PC-3 (cell line): ENCODE measurements around the gene EPHA3. TPM values are rescaled to one million over a fixed set of nuclear protein-coding genes. Genes with fewer than 3 reads are reported as not detected.

Source experiments
- ATAC-seq: fragments of 200-7000 bp; cut with Tn5 transposase; 2 replicates; pipeline ENCODE4 v1.9.1; 2020; ENCODE audit warnings: mild to moderate bottlenecking, moderate library complexity
- BruUV-seq: library from RNA; stranded (reverse); fragments of 400-500 nt; replicated peaks from 2 replicates; lab custom pipeline; 2021; lab: Mats Ljungman, UMichigan
- CTCF ChIA-PET: fragments of 300-600 bp; sonication (Branson Sonifier 250); formaldehyde crosslinking; loops from one replicate; lab custom pipeline; 2022; ENCODE audit warnings: antibody characterized with exemption; lab: Charles Lee
- POLR2A ChIA-PET: fragments of 300-600 bp; sonication (Branson Sonifier 250); formaldehyde crosslinking; loops from one replicate; lab custom pipeline; 2022; ENCODE audit warnings: antibody characterized with exemption; ENCODE audit not compliant: unreplicated experiment; lab: Charles Lee
- DNase-seq: peaks from one replicate; pipeline ENCODE4 v3.0.0-alpha.2; 2015
- H2AFZ ChIP-seq: fragments of 300-600 bp; sonication (generic); 2 replicates; pipeline ENCODE4 v1.6.0; 2016; ENCODE audit warnings: antibody characterized with exemption, low read length
- H3F3A ChIP-seq: fragments of 300-600 bp; sonication (generic); one replicate; pipeline ENCODE4 v1.6.0; 2017; ENCODE audit warnings: antibody characterized with exemption, low read length, control low read depth, mild to moderate bottlenecking; ENCODE audit not compliant: unreplicated experiment
- H3K27ac ChIP-seq: fragments of 300-600 bp; sonication (generic); 2 replicates; pipeline ENCODE4 v1.5.1; 2016; ENCODE audit warnings: mild to moderate bottlenecking, low read length
- H3K27me3 ChIP-seq: fragments of 300-600 bp; sonication (generic); 2 replicates; pipeline ENCODE4 v1.6.1; 2016; ENCODE audit warnings: low read length, mixed read lengths
- H3K36me3 ChIP-seq: fragments of 300-600 bp; sonication (generic); 2 replicates; pipeline ENCODE4 v1.6.1; 2016; ENCODE audit warnings: low read depth, mixed run types, low read length, mixed read lengths
- H3K4me1 ChIP-seq: fragments of 300-600 bp; sonication (generic); 2 replicates; pipeline ENCODE4 v1.5.1; 2016; ENCODE audit warnings: low read length; ENCODE audit not compliant: insufficient read depth
- H3K4me2 ChIP-seq: fragments of 300-600 bp; sonication (generic); 2 replicates; pipeline ENCODE4 v1.6.0; 2016; ENCODE audit warnings: low read length
- H3K4me3 ChIP-seq: fragments of 300-600 bp; sonication (generic); 2 replicates; pipeline ENCODE4 v1.5.1; 2016; ENCODE audit warnings: mild to moderate bottlenecking, low read length, mixed read lengths
- H3K79me2 ChIP-seq: fragments of 300-600 bp; sonication (generic); 2 replicates; pipeline ENCODE4 v1.6.1; 2017; ENCODE audit warnings: low read length, mixed read lengths
- H3K9ac ChIP-seq: fragments of 300-600 bp; sonication (generic); 2 replicates; pipeline ENCODE4 v1.6.0; 2016; ENCODE audit warnings: mild to moderate bottlenecking, low read length
- H3K9me2 ChIP-seq: fragments of 300-600 bp; sonication (generic); replicated peaks from 2 replicates; pipeline ENCODE4 v1.6.1; 2016; ENCODE audit warnings: mixed run types, low read length, mixed read lengths
- H3K9me3 ChIP-seq: fragments of 300-600 bp; sonication (generic); 2 replicates; pipeline ENCODE4 v1.6.1; 2016; ENCODE audit warnings: low read length, mixed read lengths
- H4K20me1 ChIP-seq: fragments of 300-600 bp; sonication (generic); 2 replicates; pipeline ENCODE4 v1.6.1; 2016; ENCODE audit warnings: low read length, mixed read lengths
- EZH2 ChIP-seq: fragments of 300-600 bp; sonication (generic); IDR thresholded peaks from one replicate; pipeline ENCODE4 v1.6.1; 2017; ENCODE audit warnings: antibody characterized with exemption, mild to moderate bottlenecking, low read length; ENCODE audit not compliant: unreplicated experiment
- EZH2phosphoT487 ChIP-seq: fragments of 300-600 bp; sonication (generic); IDR thresholded peaks from 2 replicates; pipeline ENCODE4 v1.6.1; 2018; ENCODE audit warnings: mild to moderate bottlenecking, antibody characterized with exemption, low read length, borderline replicate concordance
- intact Hi-C: fragments of 100-400 bp; cut with micrococcal nuclease; formaldehyde crosslinking; loops from 2 replicates; pipeline ENCODE4 v1.9.0; 2023
- total RNA-seq: library from RNA; depleted of rRNA; stranded (reverse); fragments of >200 nt; gene quantifications from 2 replicates; pipeline ENCODE4 v1.2.3, GENCODE V29; 2014
- TF ChIP-seq, protein P1 (sequence below): fragments of 300-600 bp; sonication (generic); conservative IDR thresholded peaks from 2 replicates; pipeline ENCODE4 v1.5.1; 2017; ENCODE audit warnings: antibody characterized with exemption, low read depth, mild to moderate bottlenecking, low read length

The EPHA3 gene
- total RNA-seq, 1 experiment from 2014 or later, result 0.33 TPM

GRCh38 chr3:89098964-89099585 lies 8.3 kb upstream of the EPHA3 start:
- Histone ChIP-seq H3K4me1 (0 out of 2 replicates have a peak, but pooled peaks cover 3% of the 10 kb centered on the region), H3K9ac (no peak overlapping the region), H3K27ac (no peak overlapping the region), H3K79me2 (no peaks in the 10 kb centered on the region), H4K20me1 (no peaks in the 10 kb centered on the region), H3K9me2 (no peaks in the 10 kb centered on the region), H3K36me3 (no peaks in the 10 kb centered on the region), H3F3A (no peaks in the 10 kb centered on the region), H3K9me3 (no peaks in the 10 kb centered on the region), H3K4me2 (no peak overlapping the region), H3K4me3 (no peak overlapping the region), H3K27me3 (peaks cover 6% of the 10 kb centered on the region; the same call in 1 of the 2 replicates), H2AFZ (no peak overlapping the region)
- intact Hi-C loops, result loop anchor here (1.0 to 10.0 kb wide), 3 partner anchors 454 to 896 kb away; no protein-coding TSS in a partner anchor
- CTCF ChIA-PET, result no interaction called here
- peak; percentile 73 for ATAC-seq
- peak; percentile 79 for DNase-seq
- no TSS peak for BruUV-seq
- POLR2A ChIA-PET, result no interaction called here
- no peak for TF ChIP-seq EZH2phosphoT487
- TF ChIP-seq, protein P1, sequence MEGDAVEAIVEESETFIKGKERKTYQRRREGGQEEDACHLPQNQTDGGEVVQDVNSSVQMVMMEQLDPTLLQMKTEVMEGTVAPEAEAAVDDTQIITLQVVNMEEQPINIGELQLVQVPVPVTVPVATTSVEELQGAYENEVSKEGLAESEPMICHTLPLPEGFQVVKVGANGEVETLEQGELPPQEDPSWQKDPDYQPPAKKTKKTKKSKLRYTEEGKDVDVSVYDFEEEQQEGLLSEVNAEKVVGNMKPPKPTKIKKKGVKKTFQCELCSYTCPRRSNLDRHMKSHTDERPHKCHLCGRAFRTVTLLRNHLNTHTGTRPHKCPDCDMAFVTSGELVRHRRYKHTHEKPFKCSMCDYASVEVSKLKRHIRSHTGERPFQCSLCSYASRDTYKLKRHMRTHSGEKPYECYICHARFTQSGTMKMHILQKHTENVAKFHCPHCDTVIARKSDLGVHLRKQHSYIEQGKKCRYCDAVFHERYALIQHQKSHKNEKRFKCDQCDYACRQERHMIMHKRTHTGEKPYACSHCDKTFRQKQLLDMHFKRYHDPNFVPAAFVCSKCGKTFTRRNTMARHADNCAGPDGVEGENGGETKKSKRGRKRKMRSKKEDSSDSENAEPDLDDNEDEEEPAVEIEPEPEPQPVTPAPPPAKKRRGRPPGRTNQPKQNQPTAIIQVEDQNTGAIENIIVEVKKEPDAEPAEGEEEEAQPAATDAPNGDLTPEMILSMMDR, result peak; percentile 96

GRCh38 chr3:89101251-89101650 lies 6.2 kb upstream of the EPHA3 start:
- ATAC-seq (no peak), DNase-seq (no peak)
- no peaks in the 10 kb centered on the region for H3F3A ChIP-seq
- ChIA-PET POLR2A (no interaction called here), CTCF (no interaction called here)
- H3K27ac ChIP-seq, result no peak overlapping the region
- no peak overlapping the region for H3K4me3 ChIP-seq
- no peaks in the 10 kb centered on the region for H3K79me2 ChIP-seq
- no peaks in the 10 kb centered on the region for H3K36me3 ChIP-seq
- peaks cover 24% of the 10 kb centered on the region for H3K27me3 ChIP-seq
- H3K4me1 ChIP-seq, result 0 out of 2 replicates have a peak, but pooled peaks cover 3% of the 10 kb centered on the region
- no peak overlapping the region for H2AFZ ChIP-seq
- BruUV-seq, result no TSS peak
- no peaks in the 10 kb centered on the region for H3K9me2 ChIP-seq
- intact Hi-C loops, result loop anchor here (10.0 kb wide), 1 partner anchor 1084 kb away; no protein-coding TSS in a partner anchor
- H3K4me2 ChIP-seq, result no peak overlapping the region
- no peaks in the 10 kb centered on the region for H4K20me1 ChIP-seq
- TF ChIP-seq EZH2 (no peak), EZH2phosphoT487 (no peak)
- TF ChIP-seq, protein P1, result no peak
- H3K9ac ChIP-seq, result no peak overlapping the region
- H3K9me3 ChIP-seq, result no peaks in the 10 kb centered on the region

GRCh38 chr3:89101921-89102320 lies 5.5 kb upstream of the EPHA3 start:
- CTCF ChIA-PET, result no interaction called here

More at GRCh38 chr3:89101921-89102320, 5.5 kb upstream of the EPHA3 start:
- Histone ChIP-seq H3K27me3 (peaks cover 31% of the 10 kb centered on the region), H2AFZ (no peak overlapping the region), H3K9me3 (no peaks in the 10 kb centered on the region), H3K36me3 (no peaks in the 10 kb centered on the region), H3K9ac (no peak overlapping the region), H3K9me2 (no peaks in the 10 kb centered on the region), H3K79me2 (no peaks in the 10 kb centered on the region), H3F3A (no peaks in the 10 kb centered on the region), H4K20me1 (no peaks in the 10 kb centered on the region), H3K4me1 (0 out of 2 replicates have a peak, but pooled peaks cover 3% of the 10 kb centered on the region), H3K4me2 (no peak overlapping the region), H3K4me3 (no peak overlapping the region), H3K27ac (no peak overlapping the region)
- intact Hi-C loops, result loop anchor here (10.0 kb wide), 1 partner anchor 1083 kb away; no protein-coding TSS in a partner anchor
- DNase-seq, result no peak
- TF ChIP-seq EZH2phosphoT487 (no peak), EZH2 (no peak)
- TF ChIP-seq, protein P1, result no peak
- BruUV-seq, result no TSS peak
- no peak for ATAC-seq
- POLR2A ChIA-PET, result no interaction called here
